ENCODE measurements around the gene CDKN2B.

Gene CDKN2B

DNA sequence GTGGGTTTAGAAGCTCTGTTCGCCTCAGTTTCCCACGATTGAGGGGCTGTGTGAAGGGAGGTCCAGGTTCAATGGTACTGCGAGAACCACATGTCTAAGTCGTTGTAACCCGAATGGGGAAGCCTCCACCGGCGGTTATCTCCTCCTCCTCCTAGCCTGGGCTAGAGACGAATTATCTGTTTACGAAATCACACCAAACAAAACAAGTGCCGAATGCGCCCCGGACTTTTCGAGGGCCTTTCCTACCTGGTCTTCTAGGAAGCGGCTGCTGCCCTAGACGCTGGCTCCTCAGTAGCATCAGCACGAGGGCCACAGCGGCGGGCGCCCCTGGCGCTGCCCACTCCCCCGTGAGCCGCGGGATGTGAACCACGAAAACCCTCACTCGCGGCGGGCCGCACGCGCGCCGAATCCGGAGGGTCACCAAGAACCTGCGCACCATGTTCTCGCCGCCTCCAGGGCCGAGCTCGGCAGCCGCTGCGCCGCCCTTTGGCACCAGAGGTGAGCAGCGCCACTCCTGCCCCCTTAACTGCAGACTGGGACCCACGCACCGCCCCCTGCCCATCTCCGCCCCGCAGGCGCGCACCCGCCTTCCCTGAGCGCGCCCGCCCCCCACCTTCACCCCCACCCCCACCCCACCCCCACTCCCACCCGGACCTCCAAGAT is 15.1 kb downstream of the CDKN2B start, which contains the start of gene CDKN2A:
TSS of gene CDKN2A (minus strand) at position 500 of the 663 bp plus-strand sequence.
- Histone ChIP-seq H3K27me3 (replicated peaks; ENCODE audit: control insufficient read depth, insufficient read depth, low read length) (no peaks in the 10 kb centered on the region), H3K9ac (ENCODE audit: low read length) (peak within 1 kb of the TSS; percentile 92), H3K9me3 (ENCODE audit: control insufficient read depth, low read length) (no peaks in the 10 kb centered on the region), H3K4me3 (ENCODE audit: low read length) (peak within 1 kb of the TSS; percentile 98), H3K36me3 (ENCODE audit: control insufficient read depth, insufficient read depth, low read length, severe bottlenecking) (no peaks in the 10 kb centered on the region), H3K4me1 (ENCODE audit: control insufficient read depth, insufficient read depth, low read length) (peaks cover 40% of the 10 kb centered on the region)
- peak; percentile 59 for DNase-seq (ENCODE audit: low read depth)

DNA sequence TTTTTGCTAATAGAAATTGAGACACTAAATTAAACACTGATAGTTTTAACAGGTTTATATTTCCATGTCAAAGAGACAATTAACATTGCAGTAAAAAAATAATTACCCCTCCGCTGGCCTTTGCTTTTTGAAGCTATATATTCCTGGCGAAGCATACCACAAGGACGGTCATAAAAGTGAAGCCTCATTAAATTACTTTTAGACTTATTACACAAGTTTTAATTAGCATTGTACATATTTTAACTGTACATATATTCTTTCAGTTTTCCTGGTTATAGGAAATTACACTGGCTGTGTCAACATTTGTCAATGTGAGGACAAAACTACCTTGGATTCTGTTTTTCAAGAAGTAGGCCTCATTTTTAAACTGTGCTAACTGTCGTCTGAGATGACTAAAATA is 16.1 kb downstream of the CDKN2B start:
- no peaks in the 10 kb centered on the region for H3K27me3 ChIP-seq (replicated peaks; ENCODE audit: control insufficient read depth, insufficient read depth, low read length)
- H3K9ac ChIP-seq (ENCODE audit: low read length): peak overlapping the region; percentile 87
- no peak for DNase-seq (ENCODE audit: low read depth)
- peaks cover 48% of the 10 kb centered on the region for H3K4me1 ChIP-seq (ENCODE audit: control insufficient read depth, insufficient read depth, low read length)
- H3K36me3 ChIP-seq (ENCODE audit: control insufficient read depth, insufficient read depth, low read length, severe bottlenecking): no peaks in the 10 kb centered on the region
- no peaks in the 10 kb centered on the region for H3K9me3 ChIP-seq (ENCODE audit: control insufficient read depth, low read length)
- H3K4me3 ChIP-seq (ENCODE audit: low read length): peak overlapping the region; percentile 98

DNA sequence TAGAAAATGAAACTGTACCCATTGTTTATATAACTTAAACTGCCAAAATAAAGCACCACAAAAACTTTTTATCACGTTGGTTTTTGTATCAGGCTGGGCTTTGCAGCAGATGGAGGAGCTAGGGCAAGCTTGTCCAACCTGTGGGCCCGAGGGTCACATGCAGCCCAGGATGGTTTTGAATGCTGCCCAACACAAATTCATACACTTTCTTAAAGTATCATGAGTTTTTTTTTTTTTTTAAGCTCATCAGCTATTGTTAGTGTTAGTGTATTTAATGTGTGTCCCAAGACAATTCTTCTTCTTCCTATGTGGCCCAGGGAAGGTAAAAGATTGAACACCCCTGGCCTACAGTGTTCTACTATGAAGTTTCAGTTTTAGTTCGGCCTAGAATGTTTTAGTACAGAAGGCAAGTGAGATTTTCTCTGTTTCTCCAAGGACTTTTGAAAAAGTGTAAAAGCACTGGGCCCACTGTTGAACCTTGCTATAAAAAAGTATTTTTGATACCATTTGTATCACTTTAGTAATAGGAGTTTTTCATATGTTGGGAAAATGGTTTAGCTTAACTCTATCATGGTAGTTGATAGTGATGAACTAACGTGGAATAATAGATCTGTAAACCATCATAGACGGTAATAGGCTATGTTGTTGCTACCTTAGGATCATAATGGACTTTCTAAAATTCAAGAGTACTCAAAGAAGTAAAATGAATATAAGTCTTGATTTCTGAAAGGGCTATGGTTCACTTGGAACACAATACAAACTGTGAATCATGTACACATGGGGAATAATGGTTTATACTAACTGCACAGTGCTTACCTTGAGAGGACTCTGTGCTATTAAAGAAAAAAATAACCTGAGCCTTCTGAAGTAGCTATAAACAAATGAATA is 17.8 kb downstream of the CDKN2B start:
- Histone ChIP-seq H3K27me3 (replicated peaks; ENCODE audit: control insufficient read depth, insufficient read depth, low read length) (no peaks in the 10 kb centered on the region), H3K9ac (ENCODE audit: low read length) (no peak overlapping the region), H3K9me3 (ENCODE audit: control insufficient read depth, low read length) (no peaks in the 10 kb centered on the region), H3K4me3 (ENCODE audit: low read length) (no peak overlapping the region), H3K4me1 (ENCODE audit: control insufficient read depth, insufficient read depth, low read length) (peaks cover 57% of the 10 kb centered on the region), H3K36me3 (ENCODE audit: control insufficient read depth, insufficient read depth, low read length, severe bottlenecking) (no peaks in the 10 kb centered on the region)
- no peak for DNase-seq (ENCODE audit: low read depth)

DNA sequence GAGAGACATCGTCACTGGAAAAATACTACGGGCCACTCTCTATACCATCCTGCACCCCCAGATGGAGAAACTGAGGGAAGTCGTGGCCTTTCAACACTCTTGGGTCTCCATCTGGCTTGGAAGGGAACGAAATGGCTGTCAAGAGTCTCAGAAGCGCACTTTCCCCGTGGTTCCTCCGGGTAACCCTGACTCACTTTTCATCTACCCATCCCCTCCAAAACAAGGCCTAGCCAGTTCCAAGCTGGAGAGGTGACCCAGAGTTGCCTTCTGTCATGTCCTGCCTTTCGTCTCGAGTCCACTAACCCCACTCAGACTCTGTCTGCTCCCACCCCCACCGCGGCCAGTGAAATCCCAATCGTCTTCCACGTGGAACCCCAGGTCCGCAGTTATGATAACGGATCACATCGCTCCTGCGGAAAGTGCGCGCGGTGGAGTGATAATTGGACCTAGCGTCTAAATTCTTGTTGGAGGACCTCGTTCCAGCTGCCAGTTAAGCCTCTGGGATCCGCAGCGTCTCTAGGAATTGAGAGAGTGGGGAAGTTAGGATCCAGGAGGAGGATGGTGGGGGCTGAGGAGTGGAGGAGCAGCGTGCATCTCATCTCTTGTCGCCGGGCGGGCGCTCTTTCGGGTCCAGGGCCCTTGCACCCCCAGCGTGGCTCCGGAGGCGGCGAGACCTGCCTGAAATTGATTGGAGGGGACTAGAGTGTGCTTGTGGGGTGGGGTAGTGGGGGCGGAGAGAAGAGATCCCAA is 19.5 kb downstream of the CDKN2B start:
- no peaks in the 10 kb centered on the region for H3K27me3 ChIP-seq (replicated peaks; ENCODE audit: control insufficient read depth, insufficient read depth, low read length)
- no peak overlapping the region for H3K9ac ChIP-seq (ENCODE audit: low read length)
- H3K9me3 ChIP-seq (ENCODE audit: control insufficient read depth, low read length): no peaks in the 10 kb centered on the region
- no peak for DNase-seq (ENCODE audit: low read depth)
- H3K4me1 ChIP-seq (ENCODE audit: control insufficient read depth, insufficient read depth, low read length): peaks cover 51% of the 10 kb centered on the region
- no peaks in the 10 kb centered on the region for H3K36me3 ChIP-seq (ENCODE audit: control insufficient read depth, insufficient read depth, low read length, severe bottlenecking)
- H3K4me3 ChIP-seq (ENCODE audit: low read length): peak overlapping the region; percentile 56

DNA sequence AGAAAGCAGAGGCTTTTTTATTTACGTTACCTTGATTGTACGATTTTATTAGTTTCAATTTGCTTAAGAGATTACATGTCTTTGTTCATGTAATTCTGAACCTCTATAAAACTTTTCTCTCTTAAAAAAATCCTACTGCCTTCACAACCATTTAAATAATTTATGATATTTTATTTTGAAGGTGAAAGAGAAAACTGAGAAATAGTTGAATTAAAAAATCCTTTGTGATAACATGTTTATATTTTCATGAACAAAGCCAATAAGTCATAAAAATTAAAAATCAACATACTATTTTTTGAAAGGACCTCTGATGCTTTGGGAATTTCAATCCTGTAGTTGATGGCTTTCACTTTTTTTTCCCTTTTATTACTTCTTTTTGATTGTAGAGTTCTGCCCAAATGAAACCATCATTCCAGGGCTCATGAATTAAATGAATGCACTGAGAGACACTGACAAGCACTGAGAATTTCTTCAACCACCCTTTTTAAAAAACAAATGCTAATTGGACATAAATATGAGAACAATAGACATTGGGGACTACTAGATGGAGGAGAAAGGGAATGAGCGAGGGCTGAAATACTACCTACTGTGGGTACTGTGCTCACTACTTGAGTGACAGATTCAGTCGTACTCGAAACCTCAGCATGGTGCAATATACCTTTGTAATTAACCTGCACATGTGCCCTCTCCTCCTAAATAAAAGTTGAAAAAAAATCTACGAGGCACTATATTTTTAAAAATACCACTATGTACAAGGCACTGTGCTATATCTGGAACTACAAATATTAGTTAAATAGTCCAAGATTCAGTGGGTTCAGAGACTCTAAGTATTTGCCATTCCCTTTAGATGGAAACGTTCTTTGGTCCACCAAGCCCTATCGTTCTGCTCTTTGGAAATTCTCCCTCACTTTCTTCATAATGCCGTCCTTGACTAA is 20.8 kb downstream of the CDKN2B start:
- Histone ChIP-seq H3K27me3 (replicated peaks; ENCODE audit: control insufficient read depth, insufficient read depth, low read length) (no peaks in the 10 kb centered on the region), H3K9ac (ENCODE audit: low read length) (peak overlapping the region; percentile 87), H3K4me1 (ENCODE audit: control insufficient read depth, insufficient read depth, low read length) (peaks cover 45% of the 10 kb centered on the region), H3K36me3 (ENCODE audit: control insufficient read depth, insufficient read depth, low read length, severe bottlenecking) (no peaks in the 10 kb centered on the region), H3K9me3 (ENCODE audit: control insufficient read depth, low read length) (no peaks in the 10 kb centered on the region), H3K4me3 (ENCODE audit: low read length) (peak overlapping the region; percentile 81)
- no peak for DNase-seq (ENCODE audit: low read depth)

DNA sequence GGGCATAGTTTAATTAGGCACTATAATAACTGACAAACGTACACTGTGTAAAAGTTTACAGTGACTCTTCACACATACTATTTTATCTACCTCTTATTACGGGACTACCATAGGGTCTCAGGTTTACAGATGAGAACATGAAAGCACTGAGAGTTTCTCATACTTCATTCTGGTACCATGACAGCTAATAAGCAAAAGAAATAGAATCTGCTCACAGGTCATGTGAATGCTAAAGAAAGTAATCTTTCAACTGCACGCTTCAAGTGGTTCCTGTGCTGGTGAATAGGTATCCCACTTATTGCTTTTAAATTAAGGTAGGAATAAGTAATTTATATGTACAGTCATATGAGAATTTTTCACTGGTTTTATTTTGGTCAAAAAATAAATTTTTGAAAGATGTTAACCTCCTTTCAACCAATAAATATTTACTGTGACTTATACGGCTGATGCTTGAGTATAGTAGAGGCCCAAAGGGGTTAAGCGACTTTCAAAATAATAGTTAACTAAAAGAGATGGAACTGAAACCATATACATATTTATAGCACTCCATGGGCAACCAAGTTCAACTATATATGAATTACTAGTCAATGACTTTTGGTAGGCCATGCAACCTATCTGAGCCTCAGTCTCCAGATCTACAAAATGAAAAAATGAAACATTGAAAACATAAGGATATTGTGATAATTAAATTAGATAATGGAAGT is 23.0 kb downstream of the CDKN2B start:
- H3K4me3 ChIP-seq (ENCODE audit: low read length): no peak overlapping the region
- peaks cover 45% of the 10 kb centered on the region for H3K4me1 ChIP-seq (ENCODE audit: control insufficient read depth, insufficient read depth, low read length)
- no peaks in the 10 kb centered on the region for H3K9me3 ChIP-seq (ENCODE audit: control insufficient read depth, low read length)
- H3K9ac ChIP-seq (ENCODE audit: low read length): no peak overlapping the region
- no peak for DNase-seq (ENCODE audit: low read depth)
- no peaks in the 10 kb centered on the region for H3K27me3 ChIP-seq (replicated peaks; ENCODE audit: control insufficient read depth, insufficient read depth, low read length)
- H3K36me3 ChIP-seq (ENCODE audit: control insufficient read depth, insufficient read depth, low read length, severe bottlenecking): no peaks in the 10 kb centered on the region

DNA sequence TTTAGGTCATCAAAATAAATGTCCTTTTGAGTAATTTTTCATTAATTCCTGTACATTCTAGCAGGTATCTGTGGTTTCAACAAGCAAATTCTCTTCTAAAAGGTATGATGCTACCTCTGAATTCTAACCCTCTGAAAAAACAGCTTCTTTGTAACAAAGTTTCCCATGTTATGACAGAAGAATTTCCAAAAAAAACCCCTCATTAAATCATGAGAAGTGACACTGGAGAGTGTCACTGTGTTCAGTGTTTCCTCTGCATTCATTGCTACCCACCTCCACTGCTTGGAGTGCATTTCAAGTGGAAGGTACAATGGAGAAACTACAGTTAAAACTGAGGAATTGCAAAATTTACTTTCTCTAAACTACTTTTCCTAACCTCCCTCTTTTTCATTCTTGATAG is 25.0 kb downstream of the CDKN2B start:
- no peak overlapping the region for H3K4me3 ChIP-seq (ENCODE audit: low read length)
- no peak overlapping the region for H3K9ac ChIP-seq (ENCODE audit: low read length)
- no peak for DNase-seq (ENCODE audit: low read depth)
- H3K9me3 ChIP-seq (ENCODE audit: control insufficient read depth, low read length): no peaks in the 10 kb centered on the region
- no peaks in the 10 kb centered on the region for H3K36me3 ChIP-seq (ENCODE audit: control insufficient read depth, insufficient read depth, low read length, severe bottlenecking)
- H3K4me1 ChIP-seq (ENCODE audit: control insufficient read depth, insufficient read depth, low read length): peaks cover 29% of the 10 kb centered on the region
- peaks cover 5% of the 10 kb centered on the region for H3K27me3 ChIP-seq (replicated peaks; ENCODE audit: control insufficient read depth, insufficient read depth, low read length)

DNA sequence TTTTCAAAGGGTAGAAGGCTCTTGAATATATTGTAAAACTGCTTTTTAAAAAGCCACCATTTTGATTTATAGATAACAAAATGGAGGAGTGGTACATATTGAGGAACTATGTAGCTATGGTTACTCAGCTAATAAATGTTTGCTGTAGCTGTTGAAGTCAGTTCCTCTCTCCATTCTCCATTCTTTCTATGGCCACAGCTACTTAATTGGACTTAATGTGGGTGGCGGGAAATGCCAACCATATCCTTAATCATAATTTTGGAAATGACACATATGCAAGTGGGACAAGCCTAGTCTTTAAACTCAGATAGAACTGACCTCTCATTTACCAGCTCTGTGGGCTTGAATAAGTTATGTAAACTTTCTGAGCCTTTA is 25.6 kb downstream of the CDKN2B start:
- H3K4me1 ChIP-seq (ENCODE audit: control insufficient read depth, insufficient read depth, low read length): peaks cover 26% of the 10 kb centered on the region
- H3K36me3 ChIP-seq (ENCODE audit: control insufficient read depth, insufficient read depth, low read length, severe bottlenecking): no peaks in the 10 kb centered on the region
- no peak overlapping the region for H3K9ac ChIP-seq (ENCODE audit: low read length)
- H3K4me3 ChIP-seq (ENCODE audit: low read length): no peak overlapping the region
- H3K27me3 ChIP-seq (replicated peaks; ENCODE audit: control insufficient read depth, insufficient read depth, low read length): peaks cover 9% of the 10 kb centered on the region
- DNase-seq (ENCODE audit: low read depth): no peak
- no peaks in the 10 kb centered on the region for H3K9me3 ChIP-seq (ENCODE audit: control insufficient read depth, low read length)

DNA sequence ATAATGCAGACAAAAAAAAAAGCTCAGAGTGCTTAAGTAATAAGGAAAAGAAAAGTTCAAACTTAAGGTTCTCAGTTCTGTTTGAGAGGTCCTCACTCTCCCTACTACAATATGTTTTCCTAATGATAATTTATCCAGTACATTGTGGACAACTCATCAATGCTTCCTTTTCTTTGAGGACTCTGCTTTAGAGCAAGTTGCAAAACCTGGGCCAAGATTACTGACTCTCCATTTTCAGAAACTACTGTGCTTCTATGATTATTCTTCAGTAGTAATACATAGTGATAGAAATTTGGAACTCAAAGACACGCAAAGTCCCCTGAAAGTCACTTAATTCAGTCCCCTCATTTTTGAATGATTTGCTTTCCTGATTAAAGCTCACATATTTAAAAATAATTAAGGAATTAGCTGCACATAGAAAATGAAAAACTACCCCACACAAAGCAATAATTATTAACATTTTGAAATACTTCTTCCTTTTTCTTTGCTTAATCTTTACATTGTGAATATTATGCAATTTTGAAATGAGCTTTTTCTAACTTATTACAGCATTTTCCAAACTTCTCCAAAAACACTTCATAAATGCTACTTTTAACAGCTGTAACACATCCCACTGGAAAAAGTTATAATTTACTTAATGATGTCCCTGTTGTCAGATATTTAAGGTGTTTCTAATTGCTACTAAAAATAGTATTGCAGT is 26.1 kb downstream of the CDKN2B start:
- H3K4me1 ChIP-seq (ENCODE audit: control insufficient read depth, insufficient read depth, low read length): peaks cover 21% of the 10 kb centered on the region
- no peak for DNase-seq (ENCODE audit: low read depth)
- peaks cover 10% of the 10 kb centered on the region for H3K27me3 ChIP-seq (replicated peaks; ENCODE audit: control insufficient read depth, insufficient read depth, low read length)
- H3K4me3 ChIP-seq (ENCODE audit: low read length): no peak overlapping the region
- no peaks in the 10 kb centered on the region for H3K9me3 ChIP-seq (ENCODE audit: control insufficient read depth, low read length)
- H3K9ac ChIP-seq (ENCODE audit: low read length): no peak overlapping the region
- no peaks in the 10 kb centered on the region for H3K36me3 ChIP-seq (ENCODE audit: control insufficient read depth, insufficient read depth, low read length, severe bottlenecking)

DNA sequence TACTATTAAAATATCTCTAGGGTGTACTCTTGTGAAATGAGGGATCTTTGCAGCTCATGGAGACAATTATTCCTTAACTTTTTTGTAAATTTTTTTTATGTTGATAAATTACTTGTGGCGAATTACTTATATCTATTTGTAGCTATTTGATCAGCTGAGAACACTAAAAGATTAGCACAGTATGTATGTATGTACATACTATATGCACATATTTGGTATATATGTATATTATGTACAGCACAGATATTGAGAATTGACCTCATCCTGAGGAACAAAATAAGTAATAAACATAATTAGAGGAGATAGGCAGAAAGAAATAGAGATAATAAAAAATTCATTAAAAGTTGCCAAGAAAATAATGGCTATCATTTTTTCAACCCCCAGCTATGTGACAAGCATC is 26.7 kb downstream of the CDKN2B start:
- Histone ChIP-seq H3K36me3 (ENCODE audit: control insufficient read depth, insufficient read depth, low read length, severe bottlenecking) (no peaks in the 10 kb centered on the region), H3K27me3 (replicated peaks; ENCODE audit: control insufficient read depth, insufficient read depth, low read length) (peaks cover 15% of the 10 kb centered on the region), H3K4me1 (ENCODE audit: control insufficient read depth, insufficient read depth, low read length) (peaks cover 16% of the 10 kb centered on the region), H3K4me3 (ENCODE audit: low read length) (no peak overlapping the region), H3K9me3 (ENCODE audit: control insufficient read depth, low read length) (no peaks in the 10 kb centered on the region), H3K9ac (ENCODE audit: low read length) (no peak overlapping the region)
- DNase-seq (ENCODE audit: low read depth): no peak

Measured in adipocyte (in vitro differentiated cells).